Karpas-422 (cell line): ENCODE results near the gene RASL12. TPM values are rescaled to one million over a fixed set of nuclear protein-coding genes. Genes with fewer than 3 reads are reported as not detected.

Experiments used
- DNase-seq: peaks from one replicate; pipeline ENCODE4 v3.0.0-alpha.2; 2015
- H2AFZ ChIP-seq: fragments of 200-600 bp; sonication (generic); 2 replicates; pipeline ENCODE4 v1.6.1; 2014; ENCODE audit warnings: antibody characterized with exemption, low read length, mixed read lengths
- H3K27ac ChIP-seq: fragments of 200-600 bp; sonication (generic); 2 replicates; pipeline ENCODE4 v1.5.1; 2014; ENCODE audit warnings: mild to moderate bottlenecking, low read length, moderate library complexity
- H3K27me3 ChIP-seq: fragments of 200-600 bp; sonication (generic); 2 replicates; pipeline ENCODE4 v1.6.1; 2014; ENCODE audit warnings: low read length, mixed read lengths
- H3K36me3 ChIP-seq: fragments of 200-600 bp; sonication (generic); 2 replicates; pipeline ENCODE4 v1.6.1; 2014; ENCODE audit warnings: low read length, mixed read lengths; ENCODE audit not compliant: insufficient read depth
- H3K4me1 ChIP-seq: fragments of 200-600 bp; sonication (generic); 2 replicates; pipeline ENCODE4 v1.6.1; 2014; ENCODE audit warnings: mild to moderate bottlenecking, low read length, mixed read lengths
- H3K4me2 ChIP-seq: fragments of 200-600 bp; sonication (generic); 2 replicates; pipeline ENCODE4 v1.6.1; 2014; ENCODE audit warnings: low read length, low read depth, mild to moderate bottlenecking; ENCODE audit not compliant: poor library complexity, severe bottlenecking
- H3K4me3 ChIP-seq: fragments of 200-600 bp; sonication (generic); 2 replicates; pipeline ENCODE4 v1.5.1; 2014; ENCODE audit warnings: mild to moderate bottlenecking, antibody characterized with exemption, low read length, mixed read lengths
- H3K79me2 ChIP-seq: fragments of 200-600 bp; sonication (generic); 2 replicates; pipeline ENCODE4 v1.6.1; 2014; ENCODE audit warnings: mild to moderate bottlenecking, low read length, mixed read lengths
- H3K9ac ChIP-seq: fragments of 200-600 bp; sonication (generic); 2 replicates; pipeline ENCODE4 v1.6.0; 2014; ENCODE audit warnings: low read length
- H3K9me2 ChIP-seq: fragments of 200-600 bp; sonication (generic), shearing (Covaris generic); replicated peaks from 2 replicates; pipeline ENCODE4 v1.6.0; 2014; ENCODE audit warnings: mild to moderate bottlenecking, low read length, moderate library complexity; ENCODE audit not compliant: insufficient read depth
- H3K9me3 ChIP-seq: fragments of 300-700, 200-600 bp; sonication (generic); 2 replicates; pipeline ENCODE4 v1.6.1; 2014; ENCODE audit warnings: low read length, mixed read lengths
- H4K20me1 ChIP-seq: fragments of 200-600 bp; sonication (generic); 2 replicates; pipeline ENCODE4 v1.6.1; 2014; ENCODE audit warnings: mild to moderate bottlenecking, antibody characterized with exemption, low read length, low read depth; ENCODE audit not compliant: insufficient read depth
- total RNA-seq: library from RNA; depleted of rRNA; stranded (reverse); fragments of >200 nt; shearing (Covaris generic); gene quantifications from 2 replicates; pipeline ENCODE4 v1.2.3, GENCODE V29; 2014; ENCODE audit warnings: low replicate concordance

RASL12 gene
- total RNA-seq, 1 experiment from 2014 or later, result not detected

DNA sequence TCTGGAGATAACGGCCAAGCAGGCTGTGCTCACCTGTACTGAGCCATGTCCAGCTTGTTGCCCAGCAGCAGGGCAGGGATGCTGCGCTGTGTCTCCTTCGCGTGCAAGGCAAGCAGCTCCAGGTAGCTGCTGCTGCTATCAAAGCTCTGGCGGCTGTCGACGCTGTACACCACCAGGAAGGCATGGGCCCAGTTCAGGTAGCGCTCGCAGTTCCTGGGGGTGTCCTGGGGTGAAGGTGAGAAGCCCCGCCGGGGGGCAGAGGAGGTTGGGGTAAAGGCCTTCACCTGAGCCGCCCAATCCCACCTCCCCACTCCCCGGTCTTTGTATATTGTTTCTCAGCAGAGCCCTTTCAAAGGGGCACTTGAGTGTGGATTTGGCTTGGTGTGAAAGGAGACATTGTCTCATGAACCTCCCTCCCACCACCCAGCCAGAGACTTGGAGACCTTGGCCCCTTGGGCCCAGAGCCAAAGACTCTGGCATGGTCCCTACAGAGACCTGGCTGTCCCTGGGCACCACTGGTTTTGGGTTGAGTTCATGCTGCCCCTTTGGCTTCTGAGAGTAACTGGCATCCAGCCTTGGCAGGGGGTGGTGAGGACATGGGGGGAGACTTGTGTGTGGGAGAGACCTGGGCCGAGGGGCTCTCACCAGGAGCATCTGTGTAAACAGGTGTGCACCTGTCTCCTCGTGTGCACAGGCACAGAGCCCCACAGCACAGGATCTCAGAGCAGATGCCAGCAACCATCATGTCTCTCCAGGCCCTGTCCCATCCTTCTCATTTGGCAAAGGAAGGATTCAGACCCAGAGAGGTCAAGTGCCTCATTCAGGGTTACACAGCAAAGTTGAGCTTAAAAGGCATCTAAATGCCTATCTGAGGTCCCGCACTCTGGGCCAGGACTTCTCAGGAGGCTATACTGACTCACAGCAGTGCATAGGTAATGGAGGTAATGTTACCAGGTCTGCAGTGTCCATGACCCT is 9.1 kb downstream of the RASL12 start:
- no peaks in the 10 kb centered on the region for H3K4me1 ChIP-seq
- H3K27ac ChIP-seq, result no peak overlapping the region
- no peak overlapping the region for H2AFZ ChIP-seq
- no peaks in the 10 kb centered on the region for H3K9me3 ChIP-seq
- no peaks in the 10 kb centered on the region for H3K27me3 ChIP-seq
- no peak overlapping the region for H3K4me2 ChIP-seq
- H3K79me2 ChIP-seq, result no peaks in the 10 kb centered on the region
- no peaks in the 10 kb centered on the region for H3K9me2 ChIP-seq
- no peaks in the 10 kb centered on the region for H4K20me1 ChIP-seq
- H3K36me3 ChIP-seq, result no peaks in the 10 kb centered on the region
- no peak for DNase-seq
- H3K4me3 ChIP-seq, result no peak overlapping the region
- H3K9ac ChIP-seq, result no peak overlapping the region

DNA sequence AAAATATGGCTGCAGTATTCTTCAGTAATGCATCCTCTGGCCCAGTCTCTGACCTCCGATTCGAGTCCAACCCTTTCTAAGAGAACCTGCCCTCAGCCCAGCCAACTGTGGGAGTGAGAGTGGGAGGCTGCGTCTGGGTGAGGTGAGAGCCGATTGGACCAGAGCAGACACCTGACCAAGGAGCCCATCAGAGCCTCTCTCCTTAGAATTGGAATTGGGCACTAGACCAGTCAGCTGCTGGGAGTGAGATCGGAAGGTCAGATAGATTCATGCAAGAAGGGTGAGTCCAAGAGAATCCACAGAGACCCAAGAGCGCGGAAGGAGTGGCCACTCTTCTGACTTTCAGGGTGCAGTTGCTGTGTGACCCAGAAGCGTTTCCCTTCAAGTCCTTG is 10.2 kb downstream of the RASL12 start:
- Histone ChIP-seq H2AFZ (no peak overlapping the region), H3K4me2 (no peak overlapping the region)

DNA sequence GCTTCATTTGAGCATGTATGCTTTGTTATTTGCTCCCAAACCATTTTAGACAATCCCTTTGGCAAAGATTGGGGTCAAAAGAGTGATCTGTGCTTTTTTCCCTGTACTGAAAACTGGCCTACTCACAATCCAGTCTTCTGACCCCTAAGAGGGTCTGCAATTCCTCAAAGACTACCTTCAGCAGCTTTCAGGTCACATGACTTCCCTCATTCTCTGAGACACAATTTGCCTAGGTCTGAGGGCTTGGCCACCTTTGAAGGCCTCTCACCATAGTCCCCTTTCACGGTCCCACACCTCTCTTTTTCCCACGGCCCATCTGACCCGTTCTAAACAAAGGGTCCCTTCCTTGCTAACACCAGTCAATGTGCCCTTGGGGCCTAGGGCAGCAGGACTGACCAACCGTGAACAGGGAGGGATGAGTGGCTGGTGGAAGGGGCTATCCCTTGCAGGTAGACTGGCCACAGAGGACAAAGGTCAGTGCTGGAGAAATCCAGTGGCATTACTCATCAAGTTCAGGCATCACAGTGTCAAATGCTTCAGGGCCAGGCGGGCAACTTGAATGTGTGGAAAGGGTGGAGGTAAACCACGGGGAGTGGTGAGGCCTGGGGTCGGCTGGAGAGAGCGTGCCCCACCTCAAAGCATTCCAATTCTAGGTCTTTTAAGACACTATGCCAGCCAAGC is 10.8 kb downstream of the RASL12 start:
- no peaks in the 10 kb centered on the region for H3K4me1 ChIP-seq
- no peaks in the 10 kb centered on the region for H3K36me3 ChIP-seq
- H3K4me2 ChIP-seq, result no peak overlapping the region
- no peak overlapping the region for H3K27ac ChIP-seq
- H4K20me1 ChIP-seq, result no peaks in the 10 kb centered on the region
- H3K79me2 ChIP-seq, result no peaks in the 10 kb centered on the region
- H3K27me3 ChIP-seq, result no peaks in the 10 kb centered on the region
- H2AFZ ChIP-seq, result no peak overlapping the region
- H3K9me2 ChIP-seq, result no peaks in the 10 kb centered on the region
- no peak overlapping the region for H3K9ac ChIP-seq
- no peaks in the 10 kb centered on the region for H3K9me3 ChIP-seq
- H3K4me3 ChIP-seq, result no peak overlapping the region
- no peak for DNase-seq

More for the DNA sequence above, 10.2 kb downstream of the RASL12 start:
- H3K79me2 ChIP-seq, result no peaks in the 10 kb centered on the region
- DNase-seq, result no peak
- no peaks in the 10 kb centered on the region for H3K27me3 ChIP-seq
- no peak overlapping the region for H3K4me3 ChIP-seq
- no peaks in the 10 kb centered on the region for H4K20me1 ChIP-seq
- no peaks in the 10 kb centered on the region for H3K4me1 ChIP-seq
- no peaks in the 10 kb centered on the region for H3K9me3 ChIP-seq
- H3K27ac ChIP-seq, result no peak overlapping the region
- H3K36me3 ChIP-seq, result no peaks in the 10 kb centered on the region
- no peaks in the 10 kb centered on the region for H3K9me2 ChIP-seq
- no peak overlapping the region for H3K9ac ChIP-seq

DNA sequence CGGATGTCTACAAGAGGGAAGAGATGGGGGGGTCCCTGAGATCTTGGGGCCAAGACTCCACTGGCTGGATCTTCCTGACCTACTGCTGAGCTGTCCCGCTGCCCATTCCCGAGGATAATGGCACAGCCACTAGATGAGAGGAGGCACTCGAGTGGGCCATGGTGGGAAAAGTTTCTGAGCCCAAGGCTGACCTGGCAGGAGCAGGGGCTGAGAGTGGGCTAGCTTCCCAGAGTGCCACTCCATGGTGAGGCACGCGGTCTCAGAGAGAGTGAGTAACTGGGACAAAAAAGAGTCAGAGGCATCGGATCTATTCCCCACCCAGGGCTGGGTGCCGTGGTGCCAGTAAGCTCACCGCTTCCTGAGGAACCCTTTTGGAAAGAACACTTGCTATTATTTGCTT is 11.7 kb downstream of the RASL12 start:
- Histone ChIP-seq H2AFZ (no peak overlapping the region), H3K4me1 (no peaks in the 10 kb centered on the region), H3K9me2 (no peaks in the 10 kb centered on the region), H3K27ac (no peak overlapping the region), H4K20me1 (no peaks in the 10 kb centered on the region), H3K79me2 (no peaks in the 10 kb centered on the region), H3K4me3 (no peak overlapping the region), H3K9ac (no peak overlapping the region), H3K27me3 (no peaks in the 10 kb centered on the region), H3K36me3 (no peaks in the 10 kb centered on the region), H3K4me2 (no peak overlapping the region), H3K9me3 (no peaks in the 10 kb centered on the region)
- no peak for DNase-seq

DNA sequence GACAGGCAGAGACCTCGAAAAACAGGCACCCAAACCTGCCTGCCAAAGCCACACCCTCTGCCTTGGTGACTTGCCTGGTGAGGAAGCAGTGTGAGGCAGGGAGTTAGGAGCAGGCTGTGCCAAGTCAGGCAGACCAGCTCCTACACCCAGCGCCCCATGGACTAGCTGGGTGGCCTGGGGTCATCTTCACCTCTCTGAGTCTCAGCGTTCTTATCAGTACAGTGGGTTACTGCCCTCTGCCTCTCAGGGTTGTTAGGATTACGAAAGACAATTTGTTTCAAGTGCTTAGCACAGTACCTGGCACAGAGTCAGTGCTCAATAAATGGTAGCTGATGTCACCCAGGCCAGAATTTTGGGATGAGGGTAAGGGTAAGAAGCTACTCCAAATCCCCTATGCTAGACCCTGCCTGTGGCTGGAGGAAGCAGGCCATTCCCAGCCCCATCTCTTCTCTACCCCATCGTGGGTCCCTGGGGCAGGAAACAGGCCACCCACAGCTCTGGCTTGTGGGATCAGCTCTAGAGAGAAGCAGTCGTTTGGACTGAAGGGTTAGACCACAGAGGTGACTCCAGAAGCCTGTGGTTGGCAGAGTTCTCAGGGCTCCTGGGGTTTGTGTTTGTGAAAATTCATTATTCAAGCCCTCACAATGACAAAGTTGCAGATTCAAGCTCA is 12.5 kb downstream of the RASL12 start:
- Histone ChIP-seq H3K4me3 (no peak overlapping the region), H2AFZ (no peak overlapping the region), H3K9me3 (no peaks in the 10 kb centered on the region), H3K27me3 (no peaks in the 10 kb centered on the region), H3K4me2 (no peak overlapping the region), H3K36me3 (no peaks in the 10 kb centered on the region), H4K20me1 (no peaks in the 10 kb centered on the region), H3K79me2 (no peaks in the 10 kb centered on the region), H3K9me2 (no peaks in the 10 kb centered on the region), H3K9ac (no peak overlapping the region), H3K4me1 (peaks cover 2% of the 10 kb centered on the region; the same call in 1 of the 2 replicates), H3K27ac (no peak overlapping the region)
- no peak for DNase-seq

DNA sequence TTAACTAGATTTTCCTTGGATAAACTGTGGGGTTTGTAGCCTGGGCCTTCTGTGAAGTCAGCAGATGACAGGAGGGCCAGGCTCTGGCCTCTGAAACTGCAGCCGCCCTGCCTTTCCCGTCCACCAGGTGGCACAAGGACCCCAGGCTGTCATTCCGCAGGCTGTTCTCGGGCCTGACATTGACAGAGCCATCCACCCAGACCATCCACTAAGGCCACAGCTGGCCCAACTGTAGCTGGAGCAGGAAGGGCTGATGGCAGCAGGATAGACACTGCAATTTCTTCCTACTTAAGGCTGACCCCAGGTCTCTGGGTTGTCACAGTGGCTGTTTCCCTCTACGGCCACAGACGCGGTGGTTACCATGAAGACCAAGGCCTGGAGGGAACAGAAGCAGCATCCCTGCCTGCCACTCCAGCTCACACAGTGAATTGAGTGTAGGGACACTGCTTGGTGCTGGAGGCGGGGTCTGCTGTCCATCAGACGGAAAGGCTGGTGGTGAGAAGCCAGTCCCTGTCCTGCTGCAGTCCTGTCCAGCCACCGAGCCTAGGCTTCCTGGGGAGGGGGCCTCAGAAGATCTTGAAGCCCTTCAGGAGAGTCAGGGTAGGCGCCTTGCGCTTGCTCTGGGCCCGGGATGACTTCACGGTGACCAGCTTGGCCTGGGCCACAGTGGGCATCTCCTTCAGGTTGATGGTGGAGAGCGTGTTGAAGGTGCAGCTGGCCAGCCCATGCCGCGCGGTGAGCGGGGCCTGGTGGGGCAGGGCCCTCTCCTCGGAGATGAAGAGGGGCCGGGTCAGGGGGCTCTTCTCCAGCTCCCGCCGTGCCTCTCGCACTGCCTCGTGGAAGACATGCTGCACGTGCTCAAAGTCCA is 13.2 kb downstream of the RASL12 start:
- Histone ChIP-seq H3K4me1 (peaks cover 10% of the 10 kb centered on the region), H3K9me2 (no peaks in the 10 kb centered on the region), H3K27ac (no peak overlapping the region), H3K4me2 (no peak overlapping the region), H3K4me3 (no peak overlapping the region), H3K9ac (no peak overlapping the region), H3K79me2 (no peaks in the 10 kb centered on the region), H3K27me3 (no peaks in the 10 kb centered on the region), H3K9me3 (no peaks in the 10 kb centered on the region), H3K36me3 (no peaks in the 10 kb centered on the region), H2AFZ (no peak overlapping the region), H4K20me1 (no peaks in the 10 kb centered on the region)
- peak; percentile 88 for DNase-seq

DNA sequence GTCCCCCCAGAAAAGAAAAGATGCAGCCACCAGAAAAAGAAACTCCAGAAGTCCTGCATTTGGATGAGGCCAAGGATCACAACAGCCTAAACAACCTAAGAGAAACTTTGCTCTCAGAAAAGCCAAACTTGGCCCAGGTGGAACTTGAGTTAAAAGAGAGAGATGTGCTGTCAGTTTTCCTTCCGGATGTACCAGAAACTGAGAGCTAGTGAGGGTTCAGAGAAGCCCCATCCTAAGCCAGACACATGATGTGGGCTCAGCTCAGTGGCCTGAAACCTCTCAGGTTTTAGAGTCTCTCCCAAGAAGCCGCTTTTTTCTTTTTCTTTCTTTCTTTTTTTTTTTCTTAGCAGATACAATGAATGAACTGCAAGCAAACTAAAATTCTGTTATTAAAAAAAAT is 14.8 kb downstream of the RASL12 start:
- H3K36me3 ChIP-seq, result no peaks in the 10 kb centered on the region
- H3K9me3 ChIP-seq, result no peaks in the 10 kb centered on the region
- no peak overlapping the region for H3K9ac ChIP-seq
- no peaks in the 10 kb centered on the region for H3K79me2 ChIP-seq
- H3K9me2 ChIP-seq, result no peaks in the 10 kb centered on the region
- no peak overlapping the region for H3K27ac ChIP-seq
- DNase-seq, result no peak
- H4K20me1 ChIP-seq, result no peaks in the 10 kb centered on the region
- no peak overlapping the region for H3K4me3 ChIP-seq
- peaks cover 17% of the 10 kb centered on the region for H3K4me1 ChIP-seq
- no peak overlapping the region for H3K4me2 ChIP-seq
- no peaks in the 10 kb centered on the region for H3K27me3 ChIP-seq
- H2AFZ ChIP-seq, result no peak overlapping the region
